Measurements from ENCODE around the gene TBC1D3I.

- TF ChIP-seq SP1 (IDR thresholded peaks at IDR 0.05) (no peak), TARDBP (IDR thresholded peaks at IDR 0.05) (no peak), SUZ12 (IDR thresholded peaks at IDR 0.05) (no peak), FOXA1 (IDR thresholded peaks at IDR 0.05) (no peak), ELF4 (IDR thresholded peaks at IDR 0.05) (no peak), ARNT (IDR thresholded peaks at IDR 0.05) (no peak), NFRKB (IDR thresholded peaks at IDR 0.05) (no peak), FOXM1 (IDR thresholded peaks at IDR 0.05; ENCODE audit: borderline replicate concordance) (no peak), BHLHE40 (IDR thresholded peaks at IDR 0.05; ENCODE audit: borderline replicate concordance) (no peak), L3MBTL2 (conservative IDR thresholded peaks at IDR 0.05) (no peak), CTBP1 (IDR thresholded peaks at IDR 0.05; ENCODE audit: borderline replicate concordance) (no peak), LEF1 (IDR thresholded peaks at IDR 0.05; ENCODE audit: borderline replicate concordance) (no peak), ZNF384 (IDR thresholded peaks at IDR 0.05) (no peak), PKNOX1 (IDR thresholded peaks at IDR 0.05) (no peak)
These were observed 59.5 kb downstream of the TBC1D3I start for GRCh38 chr17:36204724-36205500.
